HepG2 (cell line): ENCODE data around the gene HID1. TPM values are rescaled to one million over a fixed set of nuclear protein-coding genes. Genes with fewer than 3 reads are reported as not detected.
A peak's percentile ranks its signal among the peaks of the same experiment; 100 is the strongest.

Source experiments
- ARID5B ChIP-seq: IDR thresholded peaks from 2 replicates; pipeline ENCODE4 v1.4.0; 2020; ENCODE audit warnings: mild to moderate bottlenecking, missing genetic modification reagents
- GZF1 ChIP-seq: sonication (generic); formaldehyde crosslinking; IDR thresholded peaks from 2 replicates; pipeline ENCODE4 v1.5.1; 2020; ENCODE audit warnings: mild to moderate bottlenecking, missing genetic modification reagents
- NCOA2 ChIP-seq: sonication (generic); formaldehyde crosslinking; IDR thresholded peaks from 2 replicates; pipeline ENCODE4 v1.8.0; 2022; ENCODE audit warnings: inconsistent platforms
- PAX8 ChIP-seq: sonication (generic); formaldehyde crosslinking; IDR thresholded peaks from 2 replicates; pipeline ENCODE4 v1.8.0; 2022; ENCODE audit warnings: mild to moderate bottlenecking, missing genetic modification reagents, borderline replicate concordance
- PCBP1 ChIP-seq: fragments of 200-400 bp; formaldehyde crosslinking; IDR thresholded peaks from 2 replicates; pipeline ENCODE4 v1.6.1; 2017; ENCODE audit warnings: mild to moderate bottlenecking, low read depth, low read length, borderline replicate concordance
- SAFB2 ChIP-seq: sonication (generic); formaldehyde crosslinking; IDR thresholded peaks from 2 replicates; pipeline ENCODE4 v1.5.1; 2020; ENCODE audit warnings: missing genetic modification reagents, low read depth, mild to moderate bottlenecking, borderline replicate concordance
- SNRNP70 ChIP-seq: fragments of 200-400 bp; formaldehyde crosslinking; IDR thresholded peaks from 2 replicates; pipeline ENCODE4 v1.6.1; 2017; ENCODE audit warnings: mild to moderate bottlenecking, low read depth, low read length, moderate library complexity
- TBX3 ChIP-seq: fragments of 450-650 bp; IDR thresholded peaks from 2 replicates; pipeline ENCODE4 v1.6.1; 2017; ENCODE audit warnings: antibody characterized with exemption, mild to moderate bottlenecking, inconsistent platforms, borderline replicate concordance
- TGIF2 ChIP-seq: IDR thresholded peaks from 2 replicates; pipeline ENCODE4 v1.6.1; 2016; ENCODE audit warnings: control low read depth, missing compliant biosample characterization
- ZNF570 ChIP-seq: sonication (generic); formaldehyde crosslinking; IDR thresholded peaks from 2 replicates; pipeline ENCODE4 v1.4.0; 2020; ENCODE audit warnings: mild to moderate bottlenecking, missing genetic modification reagents, borderline replicate concordance
- ZNF768 ChIP-seq: sonication (generic); formaldehyde crosslinking; IDR thresholded peaks from 2 replicates; pipeline ENCODE4 v1.4.0; 2020; ENCODE audit warnings: missing genetic modification reagents
- polyA plus RNA-seq, 8 experiments: library from polyadenylated mRNA; depleted of rRNA in 3 of 8; stranded (reverse) in 7 of 8; unstranded in 1 of 8; fragments of >200 nt; fragmentation: Illumina TruSeq in 4 of 8; extraction: Trizol in 4 of 8; gene quantifications; 2 replicates each; pipeline versions ENCODE4 v1.2.1 to v1.2.3, GENCODE V29; 2011 to 2016; ENCODE audit warnings: low read depth in 4 of 8, missing spikeins in 1 of 8, mixed read lengths in 1 of 8; ENCODE audit not compliant: insufficient read depth in 1 of 8
- total RNA-seq, 5 experiments: library from RNA; depleted of rRNA; stranded (reverse); fragments of >200 nt; fragmentation: Illumina TruSeq; extraction: Trizol; gene quantifications; 2 replicates each; pipeline ENCODE4 v1.2.3, GENCODE V29; 2016; ENCODE audit warnings: low read depth in 1 of 5
- TF ChIP-seq, protein P1 (sequence below): sonication (generic); formaldehyde crosslinking; IDR thresholded peaks from 2 replicates; pipeline ENCODE4 v1.5.0; 2020; ENCODE audit warnings: mild to moderate bottlenecking, missing genetic modification reagents, borderline replicate concordance
- TF ChIP-seq, protein P2 (sequence below): sonication (generic); formaldehyde crosslinking; IDR thresholded peaks from 2 replicates; pipeline ENCODE4 v1.9.0; 2021; ENCODE audit warnings: missing genetic modification reagents, borderline replicate concordance
- TF ChIP-seq, protein P3 (sequence below): sonication (generic); formaldehyde crosslinking; IDR thresholded peaks from 2 replicates; pipeline ENCODE4 v1.4.0; 2020; ENCODE audit warnings: mild to moderate bottlenecking, missing genetic modification reagents

HID1 gene
- total and polyA plus RNA-seq, 2 of the 13 experiments (the other 11 are each of a cell fraction or from before 2014, with no cell fraction given), result 2.1 to 10.6 TPM

DNA sequence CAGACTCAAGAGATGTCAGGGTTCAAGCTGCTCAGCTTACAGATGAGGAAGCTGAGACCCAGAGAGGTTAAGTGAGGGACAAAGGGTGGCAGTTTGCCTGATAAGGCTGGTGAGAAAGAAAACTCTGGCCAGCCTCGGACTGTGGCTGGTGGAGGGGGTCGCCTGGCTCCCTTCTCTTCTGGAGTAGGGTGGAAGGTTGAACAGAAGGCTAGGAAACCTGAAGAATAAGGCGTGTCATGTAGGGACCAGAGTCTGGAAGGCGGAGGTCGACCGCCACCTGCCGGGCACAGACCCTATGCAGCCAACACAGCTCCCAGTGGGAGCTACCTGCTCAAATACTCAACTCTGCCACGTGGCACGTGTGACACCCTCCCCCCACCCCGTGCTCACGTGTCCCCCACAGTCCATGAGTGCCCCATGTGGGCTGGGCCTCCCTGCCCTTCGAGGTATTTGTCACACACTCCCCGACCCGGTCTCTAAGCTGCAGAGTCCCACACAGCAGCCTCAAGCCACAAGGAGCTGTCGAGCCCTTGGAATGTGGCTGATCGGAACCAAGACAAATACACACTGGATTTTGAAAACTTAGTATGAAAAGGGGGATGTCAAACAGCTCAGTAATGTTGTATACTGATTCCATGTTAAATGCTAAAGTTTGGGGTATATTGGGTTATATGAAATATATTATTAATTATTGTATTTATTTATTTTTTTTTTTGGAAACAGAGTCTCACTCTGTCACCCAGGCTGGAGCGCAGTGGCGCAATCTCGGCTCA lies 11.8 kb downstream of the HID1 start (continued):
- no peak for TF ChIP-seq SNRNP70
- TF ChIP-seq GZF1 (CRISPR knock-in tag), result 0 out of 2 replicates have a peak, but pooled peaks have one; percentile 35
- peak; percentile 60; the same call in 1 of the 2 replicates for TF ChIP-seq NCOA2 (CRISPR knock-in tag)
- TF ChIP-seq SAFB2 (CRISPR knock-in tag), result 0 out of 2 replicates have a peak, but pooled peaks have one; percentile 56
- peak; percentile 61; the same call in 1 of the 2 replicates for TF ChIP-seq PAX8
- TF ChIP-seq TGIF2 (CRISPR knock-in tag), result peak; percentile 96
- TF ChIP-seq, protein P1, sequence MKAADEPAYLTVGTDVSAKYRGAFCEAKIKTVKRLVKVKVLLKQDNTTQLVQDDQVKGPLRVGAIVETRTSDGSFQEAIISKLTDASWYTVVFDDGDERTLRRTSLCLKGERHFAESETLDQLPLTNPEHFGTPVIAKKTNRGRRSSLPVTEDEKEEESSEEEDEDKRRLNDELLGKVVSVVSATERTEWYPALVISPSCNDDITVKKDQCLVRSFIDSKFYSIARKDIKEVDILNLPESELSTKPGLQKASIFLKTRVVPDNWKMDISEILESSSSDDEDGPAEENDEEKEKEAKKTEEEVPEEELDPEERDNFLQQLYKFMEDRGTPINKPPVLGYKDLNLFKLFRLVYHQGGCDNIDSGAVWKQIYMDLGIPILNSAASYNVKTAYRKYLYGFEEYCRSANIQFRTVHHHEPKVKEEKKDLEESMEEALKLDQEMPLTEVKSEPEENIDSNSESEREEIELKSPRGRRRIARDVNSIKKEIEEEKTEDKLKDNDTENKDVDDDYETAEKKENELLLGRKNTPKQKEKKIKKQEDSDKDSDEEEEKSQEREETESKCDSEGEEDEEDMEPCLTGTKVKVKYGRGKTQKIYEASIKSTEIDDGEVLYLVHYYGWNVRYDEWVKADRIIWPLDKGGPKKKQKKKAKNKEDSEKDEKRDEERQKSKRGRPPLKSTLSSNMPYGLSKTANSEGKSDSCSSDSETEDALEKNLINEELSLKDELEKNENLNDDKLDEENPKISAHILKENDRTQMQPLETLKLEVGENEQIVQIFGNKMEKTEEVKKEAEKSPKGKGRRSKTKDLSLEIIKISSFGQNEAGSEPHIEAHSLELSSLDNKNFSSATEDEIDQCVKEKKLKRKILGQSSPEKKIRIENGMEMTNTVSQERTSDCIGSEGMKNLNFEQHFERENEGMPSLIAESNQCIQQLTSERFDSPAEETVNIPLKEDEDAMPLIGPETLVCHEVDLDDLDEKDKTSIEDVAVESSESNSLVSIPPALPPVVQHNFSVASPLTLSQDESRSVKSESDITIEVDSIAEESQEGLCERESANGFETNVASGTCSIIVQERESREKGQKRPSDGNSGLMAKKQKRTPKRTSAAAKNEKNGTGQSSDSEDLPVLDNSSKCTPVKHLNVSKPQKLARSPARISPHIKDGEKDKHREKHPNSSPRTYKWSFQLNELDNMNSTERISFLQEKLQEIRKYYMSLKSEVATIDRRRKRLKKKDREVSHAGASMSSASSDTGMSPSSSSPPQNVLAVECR (CRISPR knock-in tag), result peak; percentile 70; the same call in 1 of the 2 replicates
- peak; percentile 61; the same call in 1 of the 2 replicates for TF ChIP-seq ZNF570 (CRISPR knock-in tag)
- TF ChIP-seq, protein P2, sequence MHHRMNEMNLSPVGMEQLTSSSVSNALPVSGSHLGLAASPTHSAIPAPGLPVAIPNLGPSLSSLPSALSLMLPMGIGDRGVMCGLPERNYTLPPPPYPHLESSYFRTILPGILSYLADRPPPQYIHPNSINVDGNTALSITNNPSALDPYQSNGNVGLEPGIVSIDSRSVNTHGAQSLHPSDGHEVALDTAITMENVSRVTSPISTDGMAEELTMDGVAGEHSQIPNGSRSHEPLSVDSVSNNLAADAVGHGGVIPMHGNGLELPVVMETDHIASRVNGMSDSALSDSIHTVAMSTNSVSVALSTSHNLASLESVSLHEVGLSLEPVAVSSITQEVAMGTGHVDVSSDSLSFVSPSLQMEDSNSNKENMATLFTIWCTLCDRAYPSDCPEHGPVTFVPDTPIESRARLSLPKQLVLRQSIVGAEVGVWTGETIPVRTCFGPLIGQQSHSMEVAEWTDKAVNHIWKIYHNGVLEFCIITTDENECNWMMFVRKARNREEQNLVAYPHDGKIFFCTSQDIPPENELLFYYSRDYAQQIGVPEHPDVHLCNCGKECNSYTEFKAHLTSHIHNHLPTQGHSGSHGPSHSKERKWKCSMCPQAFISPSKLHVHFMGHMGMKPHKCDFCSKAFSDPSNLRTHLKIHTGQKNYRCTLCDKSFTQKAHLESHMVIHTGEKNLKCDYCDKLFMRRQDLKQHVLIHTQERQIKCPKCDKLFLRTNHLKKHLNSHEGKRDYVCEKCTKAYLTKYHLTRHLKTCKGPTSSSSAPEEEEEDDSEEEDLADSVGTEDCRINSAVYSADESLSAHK, result no peak
- peak; percentile 65; the same call in 1 of the 2 replicates for TF ChIP-seq ZNF768 (CRISPR knock-in tag)
- TF ChIP-seq, protein P3, sequence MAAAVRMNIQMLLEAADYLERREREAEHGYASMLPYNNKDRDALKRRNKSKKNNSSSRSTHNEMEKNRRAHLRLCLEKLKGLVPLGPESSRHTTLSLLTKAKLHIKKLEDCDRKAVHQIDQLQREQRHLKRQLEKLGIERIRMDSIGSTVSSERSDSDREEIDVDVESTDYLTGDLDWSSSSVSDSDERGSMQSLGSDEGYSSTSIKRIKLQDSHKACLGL (CRISPR knock-in tag), result peak; percentile 81; the same call in 1 of the 2 replicates
- peak; percentile 84 for TF ChIP-seq TBX3
- no peak for TF ChIP-seq PCBP1
- TF ChIP-seq ARID5B (CRISPR knock-in tag), result peak; percentile 68
